Stomach (tissue), 9 donors: ENCODE data around the gene FAM177B. TPM values are rescaled to one million over a fixed set of nuclear protein-coding genes. Genes with fewer than 3 reads are reported as not detected.

Experiments
- DNase-seq, 2 donors: peaks; one replicate each; pipeline versions ENCODE4 v3.0.0 to v3.0.0-alpha.2; 2013 to 2019
- H3K27ac ChIP-seq, 5 donors: fragments of 200-600 bp in 4 of 5; sonication (generic) in 4 of 5; one replicate each; pipeline ENCODE4 v1.5.1; 2013 to 2019; ENCODE audit warnings: mild to moderate bottlenecking in 1 of 5, moderate library complexity in 1 of 5
- H3K27me3 ChIP-seq, 3 donors: fragments of 200-600 bp; sonication (generic); one replicate each; pipeline ENCODE4 v1.5.1; 2017 to 2019; ENCODE audit warnings: mixed run types in 1 of 3
- H3K36me3 ChIP-seq, 4 donors: fragments of 200-600 bp; sonication (generic); 1 replicate in 3 of 4; 2 replicates in 1 of 4; pipeline ENCODE4 v1.5.1; 2016 to 2019
- H3K4me1 ChIP-seq, 4 donors: fragments of 200-600 bp; sonication (generic); one replicate each; pipeline ENCODE4 v1.5.1; 2016 to 2019
- H3K4me3 ChIP-seq, 4 donors: fragments of 200-600 bp; sonication (generic) in 3 of 4; one replicate each; pipeline ENCODE4 v1.5.1; 2016 to 2019; ENCODE audit warnings: mild to moderate bottlenecking in 1 of 4
- H3K9me3 ChIP-seq, 4 donors: fragments of 200-600 bp; sonication (generic); one replicate each; pipeline ENCODE4 v1.5.1; 2016 to 2019
- EP300 ChIP-seq: sonication (generic); formaldehyde crosslinking; IDR thresholded peaks from one replicate; pipeline ENCODE4 v1.6.1; 2017; ENCODE audit warnings: antibody characterized with exemption
- POLR2A ChIP-seq, 4 donors: fragments of 450-650 bp; IDR thresholded peaks; one replicate each; pipeline ENCODE4 v1.6.1; 2016; ENCODE audit warnings: antibody characterized with exemption in 4 of 4, control low read depth in 2 of 4, mild to moderate bottlenecking in 1 of 4, moderate library complexity in 1 of 4
- POLR2AphosphoS5 ChIP-seq, 3 donors: sonication (generic); formaldehyde crosslinking; IDR thresholded peaks; one replicate each; pipeline ENCODE4 v1.6.1; 2016; ENCODE audit warnings: antibody characterized with exemption in 3 of 3
- WGBS, 5 donors: extraction: QIAGEN DNeasy Blood & Tissue Kit in 3 of 5; methylation state at CpG; one replicate each; pipeline versions ENCODE4 v1.1.5 to v1.1.7; 2013 to 2018; 5-methylcytosine and 5-hydroxymethylcytosine counted together
- intact Hi-C: fragments of 100-400 bp; cut with DNase I; formaldehyde crosslinking; loops from one replicate; pipeline ENCODE4 v1.15.1; 2023; ENCODE audit warnings: low total_unique reads
- polyA plus RNA-seq, 3 donors: library from polyadenylated mRNA; stranded (reverse); fragments of 200-250 nt; gene quantifications; one replicate each; pipeline ENCODE4 v1.2.3, GENCODE V29; 2013
- total RNA-seq, 5 donors: library from RNA; depleted of rRNA; stranded (reverse); fragments of >200 nt; gene quantifications; one replicate each; pipeline versions ENCODE4 v1.1.0 to v1.2.3, GENCODE V29; 2014 to 2016
- TF ChIP-seq, protein P1 (sequence below), 7 experiments: fragments of 450-650 bp in 4 of 7; fragments of 200-600 bp in 3 of 7; sonication (generic) in 3 of 7; IDR thresholded peaks; one replicate each; pipeline ENCODE4 v1.5.1; 2016 to 2019; ENCODE audit warnings: antibody characterized with exemption in 7 of 7, control low read depth in 2 of 7, mild to moderate bottlenecking in 1 of 7
- donor health status: healthy with polysubstance abuse.
- donor health status: Bipolar disorder and iron deficiency.
- donor health status: healthy.

The FAM177B gene
- total and polyA plus RNA-seq, 8 donors = 2.0 to 53.9 (median 13.9) TPM; not detected in 2

DNA sequence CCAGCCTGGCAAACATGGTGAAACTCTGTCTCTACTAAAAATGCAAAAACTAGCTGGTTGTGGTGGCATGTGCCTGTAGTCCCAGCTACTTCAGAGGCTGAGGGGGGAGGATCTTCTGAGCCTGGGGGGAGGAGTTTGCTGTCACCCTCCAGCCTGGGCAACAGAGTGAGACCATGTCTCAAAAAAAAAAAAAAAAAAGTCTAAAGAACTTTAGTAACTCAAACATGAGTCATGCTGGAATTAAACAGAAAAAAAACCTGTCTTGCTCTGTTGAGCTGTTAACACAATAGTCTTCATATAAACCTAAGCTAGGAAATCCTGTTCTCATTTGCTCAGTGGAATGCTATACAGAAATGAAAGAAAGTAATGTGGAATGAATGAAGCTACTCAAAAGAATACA lies 61.1 kb downstream of the FAM177B start:
- H3K4me1 ChIP-seq = peaks cover 9 to 24% (median 9%) of the 10 kb centered on the region in 4 donors
- no peak overlapping the region for H3K4me3 ChIP-seq
- H3K27me3 ChIP-seq = no peaks in the 10 kb centered on the region
- intact Hi-C loops = loop anchor here (5.0 kb wide), 1 partner anchor 284 kb away; no protein-coding TSS in a partner anchor
- H3K36me3 ChIP-seq = no peaks in the 10 kb centered on the region
- H3K9me3 ChIP-seq = no peaks in the 10 kb centered on the region
- H3K27ac ChIP-seq = no peak overlapping the region
- TF ChIP-seq, protein P1, sequence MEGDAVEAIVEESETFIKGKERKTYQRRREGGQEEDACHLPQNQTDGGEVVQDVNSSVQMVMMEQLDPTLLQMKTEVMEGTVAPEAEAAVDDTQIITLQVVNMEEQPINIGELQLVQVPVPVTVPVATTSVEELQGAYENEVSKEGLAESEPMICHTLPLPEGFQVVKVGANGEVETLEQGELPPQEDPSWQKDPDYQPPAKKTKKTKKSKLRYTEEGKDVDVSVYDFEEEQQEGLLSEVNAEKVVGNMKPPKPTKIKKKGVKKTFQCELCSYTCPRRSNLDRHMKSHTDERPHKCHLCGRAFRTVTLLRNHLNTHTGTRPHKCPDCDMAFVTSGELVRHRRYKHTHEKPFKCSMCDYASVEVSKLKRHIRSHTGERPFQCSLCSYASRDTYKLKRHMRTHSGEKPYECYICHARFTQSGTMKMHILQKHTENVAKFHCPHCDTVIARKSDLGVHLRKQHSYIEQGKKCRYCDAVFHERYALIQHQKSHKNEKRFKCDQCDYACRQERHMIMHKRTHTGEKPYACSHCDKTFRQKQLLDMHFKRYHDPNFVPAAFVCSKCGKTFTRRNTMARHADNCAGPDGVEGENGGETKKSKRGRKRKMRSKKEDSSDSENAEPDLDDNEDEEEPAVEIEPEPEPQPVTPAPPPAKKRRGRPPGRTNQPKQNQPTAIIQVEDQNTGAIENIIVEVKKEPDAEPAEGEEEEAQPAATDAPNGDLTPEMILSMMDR (IDR thresholded peaks at IDR 0.05) = no peak
- TF ChIP-seq POLR2A (IDR thresholded peaks at IDR 0.05) (no peak), POLR2AphosphoS5 (IDR thresholded peaks at IDR 0.05) (no peak), EP300 (no peak)
- DNase-seq = peak in 1 of 2 donors; percentile 68

DNA sequence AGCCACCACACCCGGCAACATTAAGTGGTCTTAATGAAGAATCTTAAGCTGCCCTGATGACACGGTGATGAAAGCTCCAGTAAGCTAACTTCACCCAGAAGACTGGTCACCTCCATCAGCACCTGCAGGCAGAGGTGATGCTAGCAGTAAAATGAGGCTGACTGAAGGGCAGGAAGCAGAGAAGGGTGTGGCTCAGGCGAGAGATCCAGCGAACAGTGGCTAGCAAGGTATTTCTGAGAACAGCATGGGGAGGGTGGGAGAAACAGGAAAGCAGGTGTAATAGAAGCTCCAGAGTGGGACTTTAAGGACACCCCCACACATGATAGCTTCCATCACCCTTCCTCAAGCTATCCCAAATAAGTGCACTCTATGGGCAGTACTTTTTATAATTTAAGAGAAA lies 62.0 kb downstream of the FAM177B start:
- no peak overlapping the region for H3K27ac ChIP-seq
- TF ChIP-seq, protein P1 (IDR thresholded peaks at IDR 0.05) = no peak
- no peak for TF ChIP-seq EP300
- no peak for TF ChIP-seq POLR2A (IDR thresholded peaks at IDR 0.05)
- TF ChIP-seq POLR2AphosphoS5 (IDR thresholded peaks at IDR 0.05) = no peak
- 53 to 73% (median 67%) methylated on average over 4 of the region's 4 CpGs for WGBS, 5 donors
- peaks cover 9 to 23% (median 9%) of the 10 kb centered on the region in 4 donors for H3K4me1 ChIP-seq
- DNase-seq = no peak
- H3K9me3 ChIP-seq = no peaks in the 10 kb centered on the region
- H3K27me3 ChIP-seq = no peaks in the 10 kb centered on the region
- intact Hi-C loops = loop anchor here (5.0 kb wide), 1 partner anchor 283 kb away; no protein-coding TSS in a partner anchor
- H3K4me3 ChIP-seq = no peak overlapping the region
- H3K36me3 ChIP-seq = no peaks in the 10 kb centered on the region

Other genes starting within 250 kb of the FAM177B start
- not detected for gene HHIPL2, start 189.1 kb upstream of the FAM177B start, total RNA-seq
- gene HHIPL2, start 189.1 kb upstream of the FAM177B start, polyA plus RNA-seq = under 1 TPM in 1 of 3 donors, not detected in 2; 0.20 TPM
- 10 to 100 TPM in 3 of 5 donors, 1 to 10 TPM in 2; 3.5 to 35.6 (median 17.4) TPM for gene TAF1A, start 147.3 kb upstream of the FAM177B start, total RNA-seq
- gene TAF1A, start 147.3 kb upstream of the FAM177B start, polyA plus RNA-seq = 1 to 10 TPM; 1.3 to 3.2 (median 1.7) TPM
- gene MIA3, start 119.1 kb upstream of the FAM177B start, total RNA-seq = 100 to 1,000 TPM in 1 of 5 donors, 10 to 100 TPM in 4; 25.0 to 122 (median 94.6) TPM
- 10 to 100 TPM in 2 of 3 donors, 1 to 10 TPM in 1; 8.7 to 24.3 (median 15.5) TPM for gene MIA3, start 119.1 kb upstream of the FAM177B start, polyA plus RNA-seq
- 10 to 100 TPM; 31.2 to 63.5 (median 36.6) TPM for gene AIDA, start 24.7 kb upstream of the FAM177B start, total RNA-seq
- gene AIDA, start 24.7 kb upstream of the FAM177B start, polyA plus RNA-seq = 10 to 100 TPM; 29.7 to 59.7 (median 52.9) TPM
- 10 to 100 TPM in 4 of 5 donors, 1 to 10 TPM in 1; 4.3 to 57.3 (median 39.4) TPM for gene BROX, start 24.6 kb upstream of the FAM177B start, total RNA-seq
- 10 to 100 TPM; 12.3 to 21.2 (median 13.5) TPM for gene BROX, start 24.6 kb upstream of the FAM177B start, polyA plus RNA-seq
- 100 to 1,000 TPM in 1 of 5 donors, 10 to 100 TPM in 2, 1 to 10 TPM in 1, not detected in 1; 4.9 to 277 (median 18.8) TPM for gene DISP1, start 77.8 kb downstream of the FAM177B start, total RNA-seq
- 1 to 10 TPM in 2 of 3 donors, under 1 TPM in 1; 0.87 to 2.6 (median 1.9) TPM for gene DISP1, start 77.8 kb downstream of the FAM177B start, polyA plus RNA-seq